Suprapubic skin (tissue), 4 donors: Measurements from ENCODE around the gene NINL. TPM values are rescaled to one million over a fixed set of nuclear protein-coding genes. Genes with fewer than 3 reads are reported as not detected.
A peak's percentile ranks its signal among the peaks of the same experiment; 100 is the strongest.
"Not testable (repeated sequence)": the region's sequence is repeated elsewhere in the genome, so short reads cannot be mapped to it uniquely, and the experiment has no call there.

Source experiments
- DNase-seq, 2 donors: peaks; one replicate each; pipeline ENCODE4 v3.0.0-alpha.2; 2019; ENCODE audit warnings: low spot score in 2 of 2
- H3K27ac ChIP-seq: fragments of 200-600 bp; sonication (generic); one replicate; pipeline ENCODE4 v1.5.1; 2019
- H3K27me3 ChIP-seq: fragments of 200-600 bp; sonication (generic); one replicate; pipeline ENCODE4 v1.5.1; 2019
- H3K36me3 ChIP-seq: fragments of 200-600 bp; sonication (generic); one replicate; pipeline ENCODE4 v1.5.1; 2019
- H3K4me1 ChIP-seq: fragments of 200-600 bp; sonication (generic); one replicate; pipeline ENCODE4 v1.5.1; 2019
- H3K4me3 ChIP-seq: fragments of 200-600 bp; sonication (generic); one replicate; pipeline ENCODE4 v1.5.1; 2019; ENCODE audit warnings: mild to moderate bottlenecking
- H3K9me3 ChIP-seq: fragments of 200-600 bp; sonication (generic); one replicate; pipeline ENCODE4 v1.5.1; 2019
- EP300 ChIP-seq: sonication (generic); formaldehyde crosslinking; IDR thresholded peaks from one replicate; pipeline ENCODE4 v1.6.1; 2017; ENCODE audit warnings: antibody characterized with exemption
- POLR2A ChIP-seq, 2 donors: fragments of 450-650 bp; IDR thresholded peaks; one replicate each; pipeline ENCODE4 v1.6.1; 2017; ENCODE audit warnings: antibody characterized with exemption in 2 of 2, mild to moderate bottlenecking in 2 of 2, moderate library complexity in 2 of 2
- POLR2AphosphoS5 ChIP-seq, 3 donors: sonication (generic); formaldehyde crosslinking; IDR thresholded peaks; one replicate each; pipeline ENCODE4 v1.6.1; 2017; ENCODE audit warnings: antibody characterized with exemption in 3 of 3
- WGBS: methylation state at CpG from one replicate; pipeline ENCODE4 v1.1.5; 2018; 5-methylcytosine and 5-hydroxymethylcytosine counted together
- total RNA-seq, 4 donors: library from RNA; depleted of rRNA; stranded (reverse); fragments of >200 nt; gene quantifications; one replicate each; pipeline ENCODE4 v1.1.0, GENCODE V29; 2016
- TF ChIP-seq, protein P1 (sequence below), 2 donors: fragments of 200-600 bp in 1 of 2; fragments of 450-650 bp in 1 of 2; sonication (generic) in 1 of 2; IDR thresholded peaks; one replicate each; pipeline ENCODE4 v1.5.1; 2016 to 2019; ENCODE audit warnings: antibody characterized with exemption in 2 of 2, mild to moderate bottlenecking in 1 of 2, moderate library complexity in 1 of 2

The NINL gene
- total RNA-seq, 4 donors from 2014 or later, result 2.0 to 6.9 (median 2.6) TPM

DNA sequence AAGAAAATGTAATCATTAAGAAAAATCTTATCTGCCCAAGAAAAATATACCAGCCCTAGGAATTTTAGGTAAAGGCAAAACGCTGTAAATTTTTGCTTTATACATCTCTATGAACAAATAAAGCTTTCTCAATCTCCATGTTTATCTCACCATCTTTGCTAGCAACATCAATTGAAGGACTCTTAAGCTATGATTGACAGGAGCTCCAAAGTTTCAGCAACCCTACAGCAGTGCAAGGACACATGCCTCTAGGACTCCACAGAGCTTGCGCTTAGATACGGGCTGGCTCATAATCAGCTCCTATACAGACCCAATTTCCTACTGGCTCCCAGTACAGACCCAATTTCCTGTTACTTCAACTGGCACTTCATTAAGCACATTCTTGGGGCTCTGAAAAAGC, 34.2 kb upstream of the NINL start:
- DNase-seq, result no peak
- no peak overlapping the region for H3K4me3 ChIP-seq
- H3K9me3 ChIP-seq, result no peaks in the 10 kb centered on the region
- TF ChIP-seq POLR2A (IDR thresholded peaks at IDR 0.05), result no peak
- TF ChIP-seq, protein P1, sequence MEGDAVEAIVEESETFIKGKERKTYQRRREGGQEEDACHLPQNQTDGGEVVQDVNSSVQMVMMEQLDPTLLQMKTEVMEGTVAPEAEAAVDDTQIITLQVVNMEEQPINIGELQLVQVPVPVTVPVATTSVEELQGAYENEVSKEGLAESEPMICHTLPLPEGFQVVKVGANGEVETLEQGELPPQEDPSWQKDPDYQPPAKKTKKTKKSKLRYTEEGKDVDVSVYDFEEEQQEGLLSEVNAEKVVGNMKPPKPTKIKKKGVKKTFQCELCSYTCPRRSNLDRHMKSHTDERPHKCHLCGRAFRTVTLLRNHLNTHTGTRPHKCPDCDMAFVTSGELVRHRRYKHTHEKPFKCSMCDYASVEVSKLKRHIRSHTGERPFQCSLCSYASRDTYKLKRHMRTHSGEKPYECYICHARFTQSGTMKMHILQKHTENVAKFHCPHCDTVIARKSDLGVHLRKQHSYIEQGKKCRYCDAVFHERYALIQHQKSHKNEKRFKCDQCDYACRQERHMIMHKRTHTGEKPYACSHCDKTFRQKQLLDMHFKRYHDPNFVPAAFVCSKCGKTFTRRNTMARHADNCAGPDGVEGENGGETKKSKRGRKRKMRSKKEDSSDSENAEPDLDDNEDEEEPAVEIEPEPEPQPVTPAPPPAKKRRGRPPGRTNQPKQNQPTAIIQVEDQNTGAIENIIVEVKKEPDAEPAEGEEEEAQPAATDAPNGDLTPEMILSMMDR (IDR thresholded peaks at IDR 0.05), result no peak
- TF ChIP-seq POLR2AphosphoS5 (IDR thresholded peaks at IDR 0.05), result no peak
- TF ChIP-seq EP300, result no peak
- peaks cover 4% of the 10 kb centered on the region for H3K36me3 ChIP-seq
- 85% methylated on average over 3 of the region's 3 CpGs for WGBS
- H3K27ac ChIP-seq, result no peak overlapping the region
- H3K4me1 ChIP-seq, result peaks cover 20% of the 10 kb centered on the region
- H3K27me3 ChIP-seq, result no peaks in the 10 kb centered on the region

DNA sequence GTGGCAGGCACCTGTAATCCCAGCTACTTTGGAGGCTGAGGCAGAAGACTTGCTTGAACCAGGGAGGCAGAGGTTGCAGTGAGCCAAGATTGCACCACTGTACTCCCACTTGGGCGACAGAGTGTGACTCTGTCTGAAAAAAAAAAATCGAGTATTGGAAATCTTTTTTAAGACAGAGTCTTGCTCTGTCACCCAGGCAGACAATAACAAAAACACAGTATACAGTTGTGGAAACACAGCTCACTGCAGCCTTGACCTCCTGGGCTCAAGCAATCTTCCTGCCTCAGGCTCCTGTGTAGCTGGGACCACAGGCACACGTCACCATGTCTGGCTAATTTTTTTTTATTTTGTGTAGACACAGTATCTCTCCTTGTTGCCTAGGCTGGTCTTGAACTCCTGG, 23.4 kb upstream of the NINL start:
- H3K36me3 ChIP-seq, result no peaks in the 10 kb centered on the region
- no peaks in the 10 kb centered on the region for H3K4me1 ChIP-seq
- no peak overlapping the region for H3K4me3 ChIP-seq
- H3K9me3 ChIP-seq, result no peaks in the 10 kb centered on the region
- WGBS, result 71% methylated on average over 3 of the region's 3 CpGs
- H3K27me3 ChIP-seq, result no peaks in the 10 kb centered on the region
- DNase-seq, result no peak
- TF ChIP-seq POLR2A (IDR thresholded peaks at IDR 0.05) (no peak), POLR2AphosphoS5 (IDR thresholded peaks at IDR 0.05) (no peak), EP300 (no peak)
- TF ChIP-seq, protein P1 (IDR thresholded peaks at IDR 0.05), result no peak
- no peak overlapping the region for H3K27ac ChIP-seq

DNA sequence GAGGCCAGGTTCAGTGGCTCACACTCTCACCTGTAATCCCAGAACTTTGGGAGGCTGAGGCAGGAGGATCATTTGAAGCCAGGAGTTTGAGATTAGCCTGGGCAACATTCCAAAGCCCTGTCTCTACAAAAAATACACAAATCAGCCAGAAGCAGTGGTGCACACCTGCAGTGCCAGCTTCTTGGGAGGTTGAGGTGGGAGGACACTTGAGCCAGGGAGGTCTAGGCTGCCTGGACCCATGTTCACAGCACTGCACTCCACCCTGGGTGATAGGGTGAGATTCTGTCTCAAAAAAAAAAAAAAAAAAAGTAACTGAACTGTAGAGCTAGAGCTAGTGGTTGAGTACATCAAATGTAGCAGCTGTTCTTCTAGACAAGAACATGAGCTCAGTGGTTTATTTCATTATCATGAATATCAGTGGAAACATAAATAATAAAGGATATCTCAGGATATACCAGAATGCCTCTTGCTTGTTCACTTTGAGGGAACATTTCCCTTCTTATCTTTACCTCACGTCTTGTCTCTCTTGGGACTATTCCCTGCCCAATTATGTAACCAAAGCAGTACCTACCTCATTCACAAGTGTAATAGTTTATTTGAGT, 20.9 kb upstream of the NINL start:
- no peaks in the 10 kb centered on the region for H3K9me3 ChIP-seq
- 69% methylated on average over 1 of the region's 1 CpG for WGBS
- H3K4me3 ChIP-seq, result no peak overlapping the region
- no peak overlapping the region for H3K27ac ChIP-seq
- DNase-seq, result no peak
- TF ChIP-seq POLR2AphosphoS5 (IDR thresholded peaks at IDR 0.05), result no peak
- TF ChIP-seq, protein P1 (IDR thresholded peaks at IDR 0.05), result no peak
- TF ChIP-seq POLR2A (IDR thresholded peaks at IDR 0.05), result no peak
- no peak for TF ChIP-seq EP300
- H3K27me3 ChIP-seq, result no peaks in the 10 kb centered on the region
- H3K4me1 ChIP-seq, result no peaks in the 10 kb centered on the region
- no peaks in the 10 kb centered on the region for H3K36me3 ChIP-seq

DNA sequence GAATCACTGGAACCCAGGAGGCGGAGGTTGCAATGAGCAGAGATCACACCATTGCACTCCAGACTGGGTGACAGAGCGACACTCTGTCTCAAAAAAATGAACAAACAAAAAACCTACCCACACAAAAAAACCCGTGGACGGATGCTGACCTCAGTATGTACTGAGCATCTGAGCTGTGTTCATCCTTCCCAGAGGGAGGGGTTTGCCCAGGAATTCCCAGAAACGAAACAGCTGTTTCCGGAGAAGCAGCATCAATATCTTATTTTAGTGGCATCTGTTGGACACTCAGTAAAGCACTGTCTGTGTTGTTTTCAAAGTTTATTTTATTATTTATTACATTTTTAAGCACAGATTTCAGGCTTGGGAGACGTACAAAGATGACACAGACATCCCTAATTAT, 19.8 kb upstream of the NINL start:
- 66% methylated on average over 7 of the region's 7 CpGs for WGBS
- Histone ChIP-seq H3K9me3 (no peaks in the 10 kb centered on the region), H3K4me1 (no peaks in the 10 kb centered on the region), H3K36me3 (no peaks in the 10 kb centered on the region), H3K27me3 (no peaks in the 10 kb centered on the region), H3K27ac (no peak overlapping the region), H3K4me3 (no peak overlapping the region)
- no peak for DNase-seq
- TF ChIP-seq POLR2A (IDR thresholded peaks at IDR 0.05) (no peak), EP300 (no peak), POLR2AphosphoS5 (IDR thresholded peaks at IDR 0.05) (no peak)
- TF ChIP-seq, protein P1 (IDR thresholded peaks at IDR 0.05), result no peak

DNA sequence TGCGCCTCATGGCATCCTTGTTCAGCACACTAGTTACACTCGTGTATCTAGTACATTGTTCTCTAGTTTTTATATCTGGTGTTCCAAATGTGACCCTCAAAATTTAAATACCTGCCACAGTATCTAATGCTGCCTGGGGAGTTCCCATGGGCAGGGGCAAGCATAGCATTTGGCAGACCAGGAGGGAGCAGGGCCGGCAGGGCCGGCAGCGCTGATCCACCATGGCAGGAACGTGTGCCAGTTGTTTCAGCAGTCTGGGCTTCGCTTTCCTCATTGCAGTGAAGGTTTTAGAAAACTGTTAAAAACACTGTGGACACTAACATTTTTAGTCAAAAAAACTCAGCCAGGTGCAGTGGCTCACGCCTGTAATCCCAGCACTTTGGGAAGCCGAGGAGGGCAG, 19.3 kb upstream of the NINL start:
- Histone ChIP-seq H3K4me1 (no peaks in the 10 kb centered on the region), H3K36me3 (no peaks in the 10 kb centered on the region), H3K4me3 (no peak overlapping the region), H3K27me3 (no peaks in the 10 kb centered on the region), H3K9me3 (no peaks in the 10 kb centered on the region), H3K27ac (no peak overlapping the region)
- DNase-seq, result no peak
- 93% methylated on average over 9 of the region's 9 CpGs for WGBS
- TF ChIP-seq EP300 (no peak), POLR2A (IDR thresholded peaks at IDR 0.05) (no peak), POLR2AphosphoS5 (IDR thresholded peaks at IDR 0.05) (no peak)
- TF ChIP-seq, protein P1 (IDR thresholded peaks at IDR 0.05), result no peak

DNA sequence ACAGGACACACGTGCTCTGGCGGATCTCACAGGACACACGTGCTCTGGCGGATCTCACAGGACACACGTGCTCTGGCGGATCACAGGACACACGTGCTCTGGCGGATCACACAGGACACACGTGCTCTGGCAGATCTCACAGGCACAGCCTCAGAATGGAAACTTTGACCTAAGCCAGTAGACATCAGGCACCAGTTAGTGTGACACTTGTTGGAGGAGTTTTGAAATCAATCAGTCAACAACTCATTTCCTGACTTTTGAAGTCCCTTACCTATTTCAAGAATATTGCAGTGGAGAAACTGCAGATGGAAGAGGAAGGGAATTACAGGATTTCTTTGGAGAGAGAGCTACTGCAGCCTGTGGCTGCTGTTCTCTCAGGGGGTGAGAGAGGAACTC, 17.6 kb upstream of the NINL start:
- not testable (repeated sequence) for H3K27me3 ChIP-seq, H3K9me3 ChIP-seq, H3K4me3 ChIP-seq, H3K27ac ChIP-seq, H3K36me3 ChIP-seq, H3K4me1 ChIP-seq
- DNase-seq, result peak in 1 of 2 donors; percentile 12
- WGBS, result 60% methylated on average over 1 of the region's 9 CpGs

DNA sequence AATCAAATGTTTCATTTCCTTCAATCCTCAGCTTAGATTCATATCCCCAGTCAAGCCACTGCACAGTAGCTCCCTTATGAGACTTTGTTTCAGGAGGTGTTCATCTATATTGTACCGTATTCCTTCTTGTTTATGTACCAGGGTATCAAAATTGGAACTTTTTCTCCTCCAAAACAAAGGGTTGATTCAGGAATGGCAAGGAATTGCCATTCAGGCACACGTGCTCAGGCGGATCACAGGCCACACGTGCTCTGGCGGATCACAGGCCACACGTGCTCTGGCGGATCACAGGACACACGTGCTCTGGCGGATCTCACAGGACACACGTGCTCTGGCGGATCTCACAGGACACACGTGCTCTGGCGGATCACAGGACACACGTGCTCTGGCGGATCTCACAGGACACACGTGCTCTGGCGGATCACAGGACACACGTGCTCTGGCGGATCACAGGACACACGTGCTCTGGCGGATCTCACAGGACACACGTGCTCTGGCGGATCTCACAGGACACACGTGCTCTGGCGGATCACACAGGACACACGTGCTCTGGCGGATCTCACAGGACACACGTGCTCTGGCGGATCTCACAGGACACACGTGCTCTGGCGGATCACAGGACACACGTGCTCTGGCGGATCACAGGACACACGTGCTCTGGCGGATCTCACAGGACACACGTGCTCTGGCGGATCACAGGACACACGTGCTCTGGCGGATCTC, 17.0 kb upstream of the NINL start:
- not testable (repeated sequence) for H3K27ac ChIP-seq, H3K36me3 ChIP-seq, H3K9me3 ChIP-seq, DNase-seq, H3K4me1 ChIP-seq, H3K4me3 ChIP-seq, H3K27me3 ChIP-seq
- WGBS, result 92% methylated on average over 14 of the region's 39 CpGs
